ENCODE data around the gene RHOB. TPM values are rescaled to one million over a fixed set of nuclear protein-coding genes. Genes with fewer than 3 reads are reported as not detected.

Gene RHOB
- total RNA-seq, 1 donor, result 161 TPM

- H3K27me3 ChIP-seq (ENCODE audit: insufficient read depth, low read length), result no peaks in the 10 kb centered on the region
- peaks cover 7% of the 10 kb centered on the region for H3K4me1 ChIP-seq (ENCODE audit: insufficient read depth, low read length)
- no peak for DNase-seq (ENCODE audit: insufficient read length, low spot score, missing footprints)
- H3K4me3 ChIP-seq (ENCODE audit: insufficient read depth, low read length), result no peak overlapping the region
- no peak overlapping the region for H3K27ac ChIP-seq (ENCODE audit: low read depth, low read length)
- no peaks in the 10 kb centered on the region for H3K79me2 ChIP-seq (ENCODE audit: insufficient read depth, low read length)
- no peak for TF ChIP-seq CTCF (IDR thresholded peaks at IDR 0.05; ENCODE audit: extremely low read depth, low read depth, low read length)
- no peaks in the 10 kb centered on the region for H3K36me3 ChIP-seq (ENCODE audit: insufficient read depth, low read length)
- H4K20me1 ChIP-seq (ENCODE audit: insufficient read depth, low read length), result no peaks in the 10 kb centered on the region
- H2AFZ ChIP-seq (ENCODE audit: low read length), result peak overlapping the region; percentile 46
- no peak overlapping the region for H3K4me2 ChIP-seq (ENCODE audit: insufficient read depth, low read length)
- H3K9me3 ChIP-seq (ENCODE audit: low read depth, low read length), result no peaks in the 10 kb centered on the region
Observed at GRCh38 chr2:20474757-20475566, 28.1 kb downstream of the RHOB start.

GRCh38 chr2:20475567-20475952 is 28.7 kb downstream of the RHOB start:
- Histone ChIP-seq H3K4me1 (ENCODE audit: insufficient read depth, low read length) (peaks cover 7% of the 10 kb centered on the region), H3K79me2 (ENCODE audit: insufficient read depth, low read length) (no peaks in the 10 kb centered on the region), H3K9me3 (ENCODE audit: low read depth, low read length) (no peaks in the 10 kb centered on the region), H3K27me3 (ENCODE audit: insufficient read depth, low read length) (no peaks in the 10 kb centered on the region), H2AFZ (ENCODE audit: low read length) (no peak overlapping the region), H3K27ac (ENCODE audit: low read depth, low read length) (no peak overlapping the region), H3K36me3 (ENCODE audit: insufficient read depth, low read length) (no peaks in the 10 kb centered on the region), H3K4me2 (ENCODE audit: insufficient read depth, low read length) (no peak overlapping the region), H4K20me1 (ENCODE audit: insufficient read depth, low read length) (no peaks in the 10 kb centered on the region), H3K4me3 (ENCODE audit: insufficient read depth, low read length) (no peak overlapping the region)
- no peak for DNase-seq (ENCODE audit: insufficient read length, low spot score, missing footprints)
- no peak for TF ChIP-seq CTCF (IDR thresholded peaks at IDR 0.05; ENCODE audit: extremely low read depth, low read depth, low read length)

- H4K20me1 ChIP-seq (ENCODE audit: insufficient read depth, low read length), result no peaks in the 10 kb centered on the region
Observed at GRCh38 chr2:20476481-20476880, 29.6 kb downstream of the RHOB start.

More at GRCh38 chr2:20476481-20476880, 29.6 kb downstream of the RHOB start:
- Histone ChIP-seq H3K27ac (ENCODE audit: low read depth, low read length) (no peak overlapping the region), H2AFZ (ENCODE audit: low read length) (no peak overlapping the region), H3K4me3 (ENCODE audit: insufficient read depth, low read length) (no peak overlapping the region), H3K27me3 (ENCODE audit: insufficient read depth, low read length) (no peaks in the 10 kb centered on the region), H3K4me2 (ENCODE audit: insufficient read depth, low read length) (no peak overlapping the region), H3K79me2 (ENCODE audit: insufficient read depth, low read length) (no peaks in the 10 kb centered on the region), H3K9me3 (ENCODE audit: low read depth, low read length) (no peaks in the 10 kb centered on the region), H3K36me3 (ENCODE audit: insufficient read depth, low read length) (no peaks in the 10 kb centered on the region), H3K4me1 (ENCODE audit: insufficient read depth, low read length) (peaks cover 7% of the 10 kb centered on the region)
- no peak for TF ChIP-seq CTCF (IDR thresholded peaks at IDR 0.05; ENCODE audit: extremely low read depth, low read depth, low read length)
- DNase-seq (ENCODE audit: insufficient read length, low spot score, missing footprints), result no peak
